Measurements from ENCODE around the gene GJD3. TPM values are rescaled to one million over a fixed set of nuclear protein-coding genes. Genes with fewer than 3 reads are reported as not detected.
A peak's percentile ranks its signal among the peaks of the same experiment; 100 is the strongest.
"Not testable (repeated sequence)": the region's sequence is repeated elsewhere in the genome, so short reads cannot be mapped to it uniquely, and the experiment has no call there.

GJD3 gene
- total RNA-seq, 2 donors from 2014 or later = 1.5 TPM; not detected in 1

- Histone ChIP-seq H3K4me3 (no peak overlapping the region), H3K36me3 (no peaks in the 10 kb centered on the region), H3K9me3 (no peaks in the 10 kb centered on the region), H3K27me3 (replicated peaks; ENCODE audit: insufficient read depth) (no peaks in the 10 kb centered on the region), H3K4me1 (ENCODE audit: control insufficient read depth in 1 of 2, low read depth in 2 of 2) (no peaks in the 10 kb centered on the region), H3K27ac (no peak overlapping the region)
- DNase-seq (ENCODE audit: low spot score) = no peak
- ATAC-seq (ENCODE audit: insufficient number of reproducible peaks, low FRiP score, low read depth) = no peak
- TF ChIP-seq CTCF (IDR thresholded peaks at IDR 0.05) = no peak
These were observed 42.9 kb upstream of the GJD3 start for GRCh38 chr17:40407460-40407859.

GRCh38 chr17:40404003-40404402 lies 39.5 kb upstream of the GJD3 start:
- no peaks in the 10 kb centered on the region for H3K27me3 ChIP-seq (replicated peaks; ENCODE audit: insufficient read depth)
- H3K4me3 ChIP-seq = no peak overlapping the region
- DNase-seq (ENCODE audit: low spot score) = no peak
- no peaks in the 10 kb centered on the region for H3K9me3 ChIP-seq
- no peak for ATAC-seq (ENCODE audit: insufficient number of reproducible peaks, low FRiP score, low read depth)
- no peaks in the 10 kb centered on the region for H3K36me3 ChIP-seq
- no peaks in the 10 kb centered on the region for H3K4me1 ChIP-seq (ENCODE audit: control insufficient read depth in 1 of 2, low read depth in 2 of 2)
- no peak for TF ChIP-seq CTCF (IDR thresholded peaks at IDR 0.05)
- H3K27ac ChIP-seq = no peak overlapping the region

GRCh38 chr17:40402668-40403067 lies 38.1 kb upstream of the GJD3 start:
- Histone ChIP-seq H3K4me3 (no peak overlapping the region), H3K36me3 (no peaks in the 10 kb centered on the region), H3K27ac (no peak overlapping the region), H3K9me3 (no peaks in the 10 kb centered on the region), H3K27me3 (replicated peaks; ENCODE audit: insufficient read depth) (no peaks in the 10 kb centered on the region), H3K4me1 (ENCODE audit: control insufficient read depth in 1 of 2, low read depth in 2 of 2) (no peaks in the 10 kb centered on the region)
- ATAC-seq (ENCODE audit: insufficient number of reproducible peaks, low FRiP score, low read depth) = no peak
- no peak for TF ChIP-seq CTCF (IDR thresholded peaks at IDR 0.05)
- DNase-seq (ENCODE audit: low spot score) = no peak

GRCh38 chr17:40399185-40399584 lies 34.6 kb upstream of the GJD3 start:
- DNase-seq (ENCODE audit: low spot score) = no peak
- Histone ChIP-seq H3K4me1 (ENCODE audit: control insufficient read depth in 1 of 2, low read depth in 2 of 2) (no peaks in the 10 kb centered on the region), H3K36me3 (no peaks in the 10 kb centered on the region), H3K9me3 (no peaks in the 10 kb centered on the region), H3K4me3 (no peak overlapping the region), H3K27ac (no peak overlapping the region), H3K27me3 (replicated peaks; ENCODE audit: insufficient read depth) (no peaks in the 10 kb centered on the region)
- TF ChIP-seq CTCF (IDR thresholded peaks at IDR 0.05) = peak; percentile 59
- no peak for ATAC-seq (ENCODE audit: insufficient number of reproducible peaks, low FRiP score, low read depth)

GRCh38 chr17:40386555-40386954 lies 22.0 kb upstream of the GJD3 start:
- not testable (repeated sequence) for H3K4me3 ChIP-seq; H3K27ac ChIP-seq; ATAC-seq (ENCODE audit: insufficient number of reproducible peaks, low FRiP score, low read depth); H3K27me3 ChIP-seq (replicated peaks; ENCODE audit: insufficient read depth); DNase-seq (ENCODE audit: low spot score); H3K36me3 ChIP-seq; H3K4me1 ChIP-seq (ENCODE audit: control insufficient read depth in 1 of 2, low read depth in 2 of 2); H3K9me3 ChIP-seq

GRCh38 chr17:40382251-40382650 lies 17.7 kb upstream of the GJD3 start:
- no peaks in the 10 kb centered on the region for H3K9me3 ChIP-seq
- no peak overlapping the region for H3K4me3 ChIP-seq
- no peak for DNase-seq (ENCODE audit: low spot score)
- no peak overlapping the region for H3K27ac ChIP-seq
- no peaks in the 10 kb centered on the region for H3K27me3 ChIP-seq (replicated peaks; ENCODE audit: insufficient read depth)
- no peak for TF ChIP-seq CTCF (IDR thresholded peaks at IDR 0.05)
- no peaks in the 10 kb centered on the region for H3K36me3 ChIP-seq
- ATAC-seq (ENCODE audit: insufficient number of reproducible peaks, low FRiP score, low read depth) = no peak
- no peaks in the 10 kb centered on the region for H3K4me1 ChIP-seq (ENCODE audit: control insufficient read depth in 1 of 2, low read depth in 2 of 2)
